ENCODE measurements around the gene PLEKHA6. TPM values are rescaled to one million over a fixed set of nuclear protein-coding genes. Genes with fewer than 3 reads are reported as not detected.

Gene PLEKHA6
- total RNA-seq, 2 donors from 2014 or later: 18.1 to 25.7 TPM

DNA sequence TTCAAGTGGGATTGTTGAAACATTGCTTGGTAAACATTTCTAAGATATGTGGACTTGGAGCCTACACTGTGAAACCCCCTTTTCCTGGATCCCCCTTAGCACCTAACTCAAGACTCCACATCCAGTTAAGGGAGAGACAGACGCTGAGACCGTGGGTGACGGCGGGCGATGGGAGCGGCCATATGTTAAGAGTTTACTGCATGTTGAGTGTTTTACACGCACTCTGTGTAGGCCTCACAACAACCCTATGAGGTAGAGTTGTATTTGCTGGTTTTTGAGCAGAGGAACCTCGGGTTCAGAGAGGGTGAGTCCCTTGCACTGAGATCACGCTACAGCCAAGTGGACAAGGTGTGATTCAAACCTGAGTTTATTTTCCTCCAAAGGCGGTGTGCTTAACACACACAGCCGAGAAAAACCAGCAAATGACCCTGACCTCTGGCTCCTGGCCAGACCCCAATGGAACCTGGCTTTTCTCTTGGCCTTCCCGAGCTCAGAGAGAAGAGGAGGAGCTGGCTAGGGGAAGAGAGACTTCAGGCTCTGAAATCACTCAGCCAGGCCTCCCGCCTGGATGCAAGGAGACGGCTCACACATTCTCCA, 99.0 kb downstream of the PLEKHA6 start:
- no peaks in the 10 kb centered on the region for H3K27me3 ChIP-seq
- TF ChIP-seq, protein P1, sequence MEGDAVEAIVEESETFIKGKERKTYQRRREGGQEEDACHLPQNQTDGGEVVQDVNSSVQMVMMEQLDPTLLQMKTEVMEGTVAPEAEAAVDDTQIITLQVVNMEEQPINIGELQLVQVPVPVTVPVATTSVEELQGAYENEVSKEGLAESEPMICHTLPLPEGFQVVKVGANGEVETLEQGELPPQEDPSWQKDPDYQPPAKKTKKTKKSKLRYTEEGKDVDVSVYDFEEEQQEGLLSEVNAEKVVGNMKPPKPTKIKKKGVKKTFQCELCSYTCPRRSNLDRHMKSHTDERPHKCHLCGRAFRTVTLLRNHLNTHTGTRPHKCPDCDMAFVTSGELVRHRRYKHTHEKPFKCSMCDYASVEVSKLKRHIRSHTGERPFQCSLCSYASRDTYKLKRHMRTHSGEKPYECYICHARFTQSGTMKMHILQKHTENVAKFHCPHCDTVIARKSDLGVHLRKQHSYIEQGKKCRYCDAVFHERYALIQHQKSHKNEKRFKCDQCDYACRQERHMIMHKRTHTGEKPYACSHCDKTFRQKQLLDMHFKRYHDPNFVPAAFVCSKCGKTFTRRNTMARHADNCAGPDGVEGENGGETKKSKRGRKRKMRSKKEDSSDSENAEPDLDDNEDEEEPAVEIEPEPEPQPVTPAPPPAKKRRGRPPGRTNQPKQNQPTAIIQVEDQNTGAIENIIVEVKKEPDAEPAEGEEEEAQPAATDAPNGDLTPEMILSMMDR (IDR thresholded peaks at IDR 0.05): no peak
- no peak for DNase-seq (ENCODE audit: low spot score)
- H3K27ac ChIP-seq: no peak overlapping the region
- peaks cover 5 to 35% of the 10 kb centered on the region in 2 donors for H3K4me1 ChIP-seq
- no peaks in the 10 kb centered on the region for H3K9me3 ChIP-seq
- peaks cover 56% of the 10 kb centered on the region for H3K36me3 ChIP-seq
- H3K4me3 ChIP-seq: no peak overlapping the region

DNA sequence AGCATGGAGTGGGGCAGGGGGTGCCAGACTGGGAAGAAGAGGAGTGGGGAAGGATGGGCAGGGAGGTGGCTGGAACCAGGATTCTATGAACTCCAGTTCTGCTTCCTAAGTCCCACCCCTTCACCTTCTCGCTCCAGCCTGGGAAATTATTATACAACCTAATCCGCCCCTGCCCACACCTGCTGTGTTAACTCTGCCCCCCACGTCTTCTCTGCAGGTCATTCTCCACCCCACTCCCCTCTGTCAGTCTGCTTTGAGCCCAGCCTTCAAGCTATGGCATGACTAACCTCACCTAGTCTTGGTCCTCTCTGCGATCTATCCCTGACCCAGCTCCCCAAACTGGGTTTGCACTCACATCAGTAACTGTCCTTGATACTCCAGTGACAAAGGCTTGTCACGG, 99.9 kb downstream of the PLEKHA6 start:
- H3K27ac ChIP-seq: no peak overlapping the region
- H3K36me3 ChIP-seq: peaks cover 53% of the 10 kb centered on the region
- no peak overlapping the region for H3K4me3 ChIP-seq
- H3K9me3 ChIP-seq: no peaks in the 10 kb centered on the region
- TF ChIP-seq, protein P1 (IDR thresholded peaks at IDR 0.05): no peak
- H3K27me3 ChIP-seq: no peaks in the 10 kb centered on the region
- peaks cover 5 to 26% of the 10 kb centered on the region in 2 donors for H3K4me1 ChIP-seq
- no peak for DNase-seq (ENCODE audit: low spot score)

DNA sequence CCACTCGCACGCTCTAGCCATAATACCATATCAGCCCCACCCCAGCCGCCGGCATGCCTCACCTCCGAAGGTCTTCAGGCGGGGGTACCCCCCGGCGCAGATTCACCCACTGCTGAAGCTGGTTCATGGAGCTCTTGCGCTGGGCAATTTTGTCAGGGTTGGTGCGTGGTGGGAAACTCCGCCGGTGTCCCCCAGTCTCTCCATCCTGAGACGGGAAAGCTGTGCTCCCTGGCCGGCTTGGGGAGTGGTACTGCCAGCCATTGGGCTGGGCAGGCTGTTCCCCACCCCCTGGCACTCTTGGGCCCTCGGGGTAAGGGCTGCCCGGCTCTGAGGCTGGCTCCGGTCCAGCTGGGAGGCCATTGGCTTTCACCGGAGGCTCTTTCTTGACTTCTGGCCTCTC, 100.5 kb downstream of the PLEKHA6 start:
- H3K36me3 ChIP-seq: peaks cover 51% of the 10 kb centered on the region
- H3K4me3 ChIP-seq: no peak overlapping the region
- H3K4me1 ChIP-seq: peaks cover 5 to 20% of the 10 kb centered on the region in 2 donors
- H3K27ac ChIP-seq: no peak overlapping the region
- H3K27me3 ChIP-seq: no peaks in the 10 kb centered on the region
- DNase-seq (ENCODE audit: low spot score): no peak
- no peaks in the 10 kb centered on the region for H3K9me3 ChIP-seq
- TF ChIP-seq, protein P1 (IDR thresholded peaks at IDR 0.05): no peak

DNA sequence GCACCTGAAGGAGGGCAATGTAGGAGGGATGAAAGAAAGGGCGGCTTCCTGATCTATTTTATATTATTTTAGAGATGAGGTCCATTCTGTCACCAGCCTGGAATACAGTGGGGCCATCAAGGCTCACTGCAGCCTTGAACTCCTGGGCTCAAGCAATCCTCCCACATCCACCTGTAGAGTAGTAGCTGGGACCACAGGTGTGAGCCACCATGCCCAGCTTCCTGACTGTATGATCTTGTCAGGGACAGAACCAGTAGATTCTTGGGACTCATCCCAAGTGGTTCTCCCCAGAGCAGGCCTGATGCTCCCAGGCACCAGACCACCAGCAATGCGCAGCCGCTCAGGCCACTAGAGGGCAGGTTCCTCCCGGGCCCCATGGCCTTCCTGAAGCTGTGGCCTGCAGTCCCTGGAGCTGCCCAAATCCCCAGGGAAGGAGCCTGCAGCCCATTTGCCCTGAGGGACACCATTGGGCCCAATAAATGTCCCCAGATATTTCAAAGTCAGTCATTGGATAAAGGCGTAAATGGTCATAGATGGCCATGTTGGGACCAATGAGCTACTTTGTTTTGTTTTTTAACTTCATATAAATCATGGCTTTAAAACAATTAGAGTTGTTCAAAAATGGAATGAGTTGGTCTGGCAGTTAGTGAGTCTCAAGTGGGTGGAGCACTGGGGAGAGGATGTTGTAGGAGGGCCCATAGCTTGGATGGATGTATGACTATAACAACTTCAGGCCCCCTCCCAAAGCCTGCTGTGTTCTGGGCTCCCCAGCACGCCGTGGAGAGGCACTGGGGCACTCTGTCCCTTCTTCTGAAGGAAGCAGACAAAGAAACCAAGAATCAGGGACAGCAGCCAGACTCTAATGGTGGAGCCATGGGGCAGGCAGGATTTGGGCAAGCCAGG, 101.3 kb downstream of the PLEKHA6 start:
- TF ChIP-seq, protein P1 (IDR thresholded peaks at IDR 0.05): peak; percentile 40 to 81
- H3K27ac ChIP-seq: no peak overlapping the region
- H3K9me3 ChIP-seq: no peaks in the 10 kb centered on the region
- H3K36me3 ChIP-seq: peaks cover 51% of the 10 kb centered on the region
- no peak for DNase-seq (ENCODE audit: low spot score)
- H3K27me3 ChIP-seq: no peaks in the 10 kb centered on the region
- no peak overlapping the region for H3K4me3 ChIP-seq
- peaks cover 0 to 13% of the 10 kb centered on the region in 2 donors for H3K4me1 ChIP-seq

DNA sequence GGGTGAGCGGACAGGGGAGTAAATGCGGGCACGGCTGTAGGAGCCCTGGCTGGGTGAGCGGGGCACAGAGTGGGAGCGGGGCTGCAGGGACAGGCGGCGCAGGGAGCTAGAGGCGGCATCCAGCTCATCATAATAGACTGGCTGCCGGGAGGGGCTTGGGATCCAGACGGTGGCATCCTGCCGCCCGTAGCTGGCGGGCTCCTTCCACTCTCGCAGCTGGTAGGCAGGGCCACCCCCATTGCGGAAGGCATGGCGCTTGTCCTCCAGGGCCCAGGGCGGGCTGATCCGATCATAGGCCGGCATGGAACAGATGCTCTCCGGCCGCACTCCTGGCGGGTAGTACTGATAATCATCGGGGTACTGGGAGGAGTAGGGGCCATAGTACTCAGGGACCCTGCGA, 102.3 kb downstream of the PLEKHA6 start:
- peaks cover 0 to 3% of the 10 kb centered on the region in 2 donors for H3K4me1 ChIP-seq
- H3K9me3 ChIP-seq: no peaks in the 10 kb centered on the region
- TF ChIP-seq, protein P1 (IDR thresholded peaks at IDR 0.05): no peak
- H3K27ac ChIP-seq: no peak overlapping the region
- H3K36me3 ChIP-seq: peaks cover 51% of the 10 kb centered on the region
- no peaks in the 10 kb centered on the region for H3K27me3 ChIP-seq
- no peak overlapping the region for H3K4me3 ChIP-seq
- DNase-seq (ENCODE audit: low spot score): no peak
